GM19438 (cell line): ENCODE measurements around the gene RSPH1.
A peak's percentile ranks its signal among the peaks of the same experiment; 100 is the strongest.

Source experiments
- ATAC-seq: cut with Tn5 transposase; IDR thresholded peaks from one replicate; pipeline ENCODE4 v1.9.1; 2021; ENCODE audit warnings: low read depth; ENCODE audit not compliant: unreplicated experiment

Gene RSPH1

DNA sequence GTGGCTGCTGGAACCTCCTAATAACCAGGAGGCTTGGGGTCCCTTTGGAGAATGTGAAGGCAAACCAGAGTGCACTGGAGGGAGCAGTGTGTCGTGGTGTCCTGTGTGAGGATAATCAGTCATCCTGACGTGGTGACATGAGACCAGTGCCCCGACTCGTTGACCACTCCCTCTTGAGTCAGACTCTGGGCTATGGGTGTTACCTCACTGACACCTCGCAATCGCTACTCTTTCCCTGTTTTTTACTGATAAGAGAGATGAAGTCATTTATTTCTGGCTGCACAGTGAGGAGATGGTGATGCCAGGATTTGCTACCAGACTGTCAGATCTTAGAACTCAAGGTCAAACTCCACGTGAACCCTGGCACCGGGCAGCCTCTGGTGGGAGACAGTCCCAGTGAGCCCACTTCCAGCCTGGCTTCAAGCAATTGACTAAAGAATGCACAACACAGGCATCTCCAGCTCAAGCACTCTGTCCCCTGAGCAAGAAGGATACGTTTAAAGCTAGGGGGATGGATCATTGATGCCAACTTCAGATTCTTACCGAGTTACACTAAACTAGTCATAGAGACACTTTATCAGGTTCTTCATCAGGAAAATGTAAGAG, 62.0 kb downstream of the RSPH1 start:
- ATAC-seq, result no peak

DNA sequence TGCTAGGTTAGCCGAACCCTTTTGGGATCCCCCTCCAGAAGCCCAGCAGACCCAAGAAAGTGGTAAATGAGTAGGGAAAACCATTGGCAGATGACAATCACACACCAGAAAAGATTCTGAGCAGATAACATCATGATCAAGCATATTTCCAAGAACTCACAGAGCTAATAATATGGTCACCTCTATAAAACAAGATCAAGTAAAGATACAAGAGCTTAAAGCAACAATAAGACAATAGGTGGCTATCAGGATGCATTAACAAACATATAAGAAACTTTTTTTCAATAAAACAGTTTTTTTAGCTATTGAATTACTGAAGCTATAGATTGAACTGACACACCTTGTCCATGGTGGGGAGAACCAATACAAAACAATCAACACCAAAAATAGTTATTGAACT, 63.3 kb downstream of the RSPH1 start:
- ATAC-seq, result no peak

GRCh38 chr21:42431196-42431595, 64.8 kb downstream of the RSPH1 start:
- no peak for ATAC-seq

- ATAC-seq, result no peak
Measured at GRCh38 chr21:42430521-42430920, 65.5 kb downstream of the RSPH1 start.

- no peak for ATAC-seq
Measured at GRCh38 chr21:42429856-42430255, 66.2 kb downstream of the RSPH1 start.

DNA sequence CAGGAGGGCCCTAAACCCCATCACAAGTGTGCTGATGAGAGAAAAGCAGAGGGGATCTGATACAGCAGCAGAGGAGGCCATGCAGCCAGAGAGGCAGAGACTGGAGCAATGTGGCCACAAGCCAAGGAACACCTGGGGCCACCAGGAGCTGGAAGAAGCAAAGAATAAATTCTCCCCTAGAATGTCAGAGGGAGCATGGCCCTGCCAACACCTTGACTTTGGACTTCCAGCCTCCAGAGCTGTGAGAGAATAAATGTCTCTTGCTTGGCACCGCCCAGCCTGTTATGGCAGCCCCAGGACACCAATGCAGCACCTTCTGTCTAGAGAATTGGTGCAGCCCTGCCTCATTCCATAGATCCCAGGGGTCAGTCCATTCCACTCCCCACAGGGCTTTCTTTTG, 67.0 kb downstream of the RSPH1 start:
- no peak for ATAC-seq

GRCh38 chr21:42427809-42428419, 68.1 kb downstream of the RSPH1 start:
- ATAC-seq, result no peak

GRCh38 chr21:42426876-42427480, 69.0 kb downstream of the RSPH1 start:
- no peak for ATAC-seq

DNA sequence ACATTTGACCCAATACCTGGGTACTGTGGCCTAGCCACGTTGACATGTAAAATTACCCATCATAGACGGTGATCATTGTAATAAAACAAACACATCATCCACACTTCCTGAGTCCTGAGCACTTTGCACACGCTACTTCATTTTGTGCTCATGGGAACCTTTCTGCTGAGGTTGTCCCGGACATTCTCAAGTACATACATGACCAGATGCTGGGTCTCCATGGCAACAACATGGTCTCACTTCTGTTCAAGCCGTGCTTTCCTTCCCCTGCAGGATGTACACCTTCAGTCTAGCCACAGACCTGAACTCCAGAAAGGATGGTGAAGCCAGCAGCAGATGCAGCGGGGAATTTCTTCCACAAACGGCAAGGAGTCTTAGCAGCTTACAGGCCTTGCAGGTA, 69.6 kb downstream of the RSPH1 start:
- no peak for ATAC-seq

- no peak for ATAC-seq
Measured at GRCh38 chr21:42425591-42425990, 70.4 kb downstream of the RSPH1 start.

- ATAC-seq, result no peak
Measured at GRCh38 chr21:42424914-42425541, 71.0 kb downstream of the RSPH1 start.

DNA sequence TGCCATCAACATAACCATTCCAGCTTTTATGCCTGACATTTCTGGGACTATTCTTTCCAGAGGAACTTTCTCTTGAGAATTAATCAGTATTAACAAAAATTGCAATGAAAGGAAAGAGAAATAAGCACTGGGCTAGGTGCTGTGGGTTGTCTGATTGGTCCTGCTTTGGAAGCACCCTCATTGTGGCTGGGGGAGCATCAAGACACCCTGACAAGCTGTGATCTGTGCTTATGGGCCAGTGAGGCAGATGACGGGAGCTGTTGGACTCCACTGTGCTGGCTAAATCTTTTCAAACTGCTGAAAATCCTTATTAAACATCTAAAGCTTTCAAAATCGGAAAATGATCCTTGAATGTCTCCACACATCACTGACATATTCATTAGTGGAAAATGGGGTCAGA, 72.3 kb downstream of the RSPH1 start:
- ATAC-seq, result no peak

GRCh38 chr21:42423197-42423675, 72.8 kb downstream of the RSPH1 start:
- ATAC-seq, result peak; percentile 76
